KBM-7 (cell line): ENCODE results near the gene DUOXA2.
"Not testable (repeated sequence)": the region's sequence is repeated elsewhere in the genome, so short reads cannot be mapped to it uniquely, and the experiment has no call there.

ENCODE experiments used
- DNase-seq: peaks from one replicate; pipeline ENCODE4 v3.0.0-alpha.2; 2015
- in situ Hi-C: fragments of 300-500 bp; cut with MboI; formaldehyde crosslinking; loops from 2 replicates; pipeline ENCODE4 v1.14.3; 2020; ENCODE audit warnings: low sequenced_read_pairs, low pct_unique_long_range_greater_than_20kb, mixed read lengths

DUOXA2 gene

DNA sequence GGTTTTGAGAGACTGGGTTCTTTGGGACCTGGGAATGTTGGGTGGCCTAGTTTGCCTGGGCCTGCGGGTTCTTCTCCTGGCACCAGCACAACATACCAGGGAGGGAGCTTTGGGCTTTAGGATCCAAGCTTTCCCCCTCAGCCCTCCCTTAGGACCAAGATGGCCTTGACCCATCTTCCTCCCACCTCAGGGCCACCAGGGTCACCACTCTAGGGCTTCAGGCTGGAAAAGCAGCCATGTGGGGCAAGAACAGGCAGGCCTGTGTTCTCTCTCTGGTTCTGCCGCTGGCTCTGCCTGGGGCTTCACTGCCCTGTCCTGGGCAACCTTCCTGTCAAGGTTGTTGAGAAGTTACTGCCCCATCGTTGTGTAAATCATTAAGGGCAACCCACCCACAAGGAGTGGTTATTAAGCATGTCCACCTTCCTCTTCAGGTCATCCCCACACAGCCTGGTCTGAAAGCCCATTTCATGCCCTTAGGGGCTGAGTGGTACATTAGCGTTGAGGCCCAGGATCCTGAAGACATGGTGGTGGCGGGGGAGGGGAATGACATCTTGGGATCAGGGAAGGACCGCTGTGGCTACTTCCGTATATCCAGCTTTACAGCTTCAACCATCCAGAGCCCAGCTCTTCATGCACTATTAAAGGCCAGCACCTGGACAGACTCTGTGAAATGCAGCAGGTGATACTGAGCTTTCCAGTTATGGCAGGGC lies 16.3 kb downstream of the DUOXA2 start:
- in situ Hi-C loops, result no loop called here
- no peak for DNase-seq

DNA sequence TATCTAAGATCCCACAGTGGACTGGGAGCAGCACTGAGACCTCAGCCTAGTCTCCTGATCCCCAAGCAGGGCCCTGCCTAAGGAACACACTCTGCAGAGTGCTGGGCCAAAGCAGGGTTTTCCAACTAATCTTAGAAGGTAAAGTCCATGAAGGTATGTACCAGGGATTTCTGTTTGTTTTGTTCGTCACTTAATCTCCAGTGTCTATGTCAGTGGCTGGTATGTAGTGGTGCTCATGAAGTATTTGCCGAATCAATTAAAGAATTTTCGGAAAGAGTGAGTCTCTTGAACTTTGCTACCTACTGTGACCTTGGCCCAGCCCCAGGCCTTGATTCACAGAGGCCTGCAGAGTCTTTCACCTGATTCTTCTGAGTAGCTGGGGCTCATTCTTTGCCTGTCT lies 17.4 kb downstream of the DUOXA2 start:
- in situ Hi-C loops, result no loop called here
- DNase-seq, result no peak

DNA sequence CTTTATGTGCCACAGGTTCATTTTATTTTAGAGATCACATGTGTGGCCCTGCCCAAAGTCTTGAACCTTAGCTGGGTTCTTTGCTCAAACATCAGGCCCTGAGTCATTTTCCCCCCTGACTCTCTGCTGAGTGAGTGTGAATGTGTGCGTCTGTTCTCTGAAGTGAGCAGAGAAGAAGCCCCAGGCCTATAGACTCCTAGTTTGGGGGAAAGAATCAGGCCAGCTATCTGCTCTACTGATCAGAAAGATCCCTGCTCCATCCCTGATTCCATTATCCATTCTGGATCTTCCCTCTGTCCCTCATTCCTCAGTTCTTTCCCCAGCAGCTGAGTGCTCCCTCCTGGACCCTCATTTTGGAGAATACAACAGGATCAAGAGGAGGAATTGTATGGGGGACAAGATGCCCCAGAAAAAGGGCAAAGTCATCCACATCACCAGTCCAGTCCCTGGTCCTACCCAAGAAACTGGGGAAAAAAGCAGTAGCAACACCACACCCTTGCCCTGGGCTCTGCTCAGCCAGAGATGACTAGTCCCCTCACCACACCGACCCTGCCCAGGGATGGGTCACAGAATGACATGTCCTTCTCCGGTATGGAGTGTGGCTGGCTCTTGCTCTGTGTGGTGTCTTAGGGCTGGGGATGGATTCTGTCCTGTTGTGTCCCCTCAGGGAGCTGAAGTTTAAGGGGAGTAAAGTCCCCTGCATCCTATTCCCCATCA lies 18.9 kb downstream of the DUOXA2 start:
- in situ Hi-C loops, result no loop called here
- no peak for DNase-seq

DNA sequence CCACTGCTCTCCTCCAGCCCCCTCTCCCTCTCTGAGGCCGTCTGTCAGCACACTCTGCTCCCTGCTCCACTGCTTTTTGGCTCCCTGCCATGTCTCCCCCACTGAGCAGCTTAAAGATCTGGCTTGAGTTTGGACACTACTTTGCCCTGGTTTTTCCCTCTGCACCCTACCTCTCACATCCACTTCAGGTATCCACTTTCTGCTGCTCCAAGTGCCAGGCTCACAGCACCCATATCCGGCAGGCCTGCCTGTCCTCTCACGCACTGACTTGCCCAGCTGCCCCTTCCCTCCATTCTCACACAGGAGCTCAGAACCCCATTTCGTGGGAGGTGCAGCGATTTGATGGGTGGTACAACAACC lies 19.4 kb downstream of the DUOXA2 start:
- DNase-seq, result no peak
- in situ Hi-C loops, result no loop called here

DNA sequence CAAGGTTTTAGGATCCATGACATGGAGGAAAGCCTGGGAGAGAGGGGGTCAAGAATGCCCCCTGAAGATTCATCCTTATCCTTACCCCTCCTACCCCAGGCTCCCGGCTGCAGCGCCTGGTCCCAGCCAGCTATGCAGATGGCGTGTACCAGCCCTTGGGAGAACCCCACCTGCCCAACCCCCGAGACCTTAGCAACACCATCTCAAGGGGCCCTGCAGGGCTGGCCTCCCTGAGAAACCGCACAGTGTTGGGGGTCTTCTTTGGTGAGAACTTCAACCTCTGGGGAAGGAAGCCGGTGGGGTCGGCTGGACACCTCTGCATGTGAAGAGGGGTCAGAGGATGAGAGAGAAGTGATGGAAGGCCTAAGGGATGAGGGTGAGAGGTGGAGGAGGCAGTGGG lies 19.9 kb downstream of the DUOXA2 start:
- DNase-seq, result no peak
- in situ Hi-C loops, result no loop called here

DNA sequence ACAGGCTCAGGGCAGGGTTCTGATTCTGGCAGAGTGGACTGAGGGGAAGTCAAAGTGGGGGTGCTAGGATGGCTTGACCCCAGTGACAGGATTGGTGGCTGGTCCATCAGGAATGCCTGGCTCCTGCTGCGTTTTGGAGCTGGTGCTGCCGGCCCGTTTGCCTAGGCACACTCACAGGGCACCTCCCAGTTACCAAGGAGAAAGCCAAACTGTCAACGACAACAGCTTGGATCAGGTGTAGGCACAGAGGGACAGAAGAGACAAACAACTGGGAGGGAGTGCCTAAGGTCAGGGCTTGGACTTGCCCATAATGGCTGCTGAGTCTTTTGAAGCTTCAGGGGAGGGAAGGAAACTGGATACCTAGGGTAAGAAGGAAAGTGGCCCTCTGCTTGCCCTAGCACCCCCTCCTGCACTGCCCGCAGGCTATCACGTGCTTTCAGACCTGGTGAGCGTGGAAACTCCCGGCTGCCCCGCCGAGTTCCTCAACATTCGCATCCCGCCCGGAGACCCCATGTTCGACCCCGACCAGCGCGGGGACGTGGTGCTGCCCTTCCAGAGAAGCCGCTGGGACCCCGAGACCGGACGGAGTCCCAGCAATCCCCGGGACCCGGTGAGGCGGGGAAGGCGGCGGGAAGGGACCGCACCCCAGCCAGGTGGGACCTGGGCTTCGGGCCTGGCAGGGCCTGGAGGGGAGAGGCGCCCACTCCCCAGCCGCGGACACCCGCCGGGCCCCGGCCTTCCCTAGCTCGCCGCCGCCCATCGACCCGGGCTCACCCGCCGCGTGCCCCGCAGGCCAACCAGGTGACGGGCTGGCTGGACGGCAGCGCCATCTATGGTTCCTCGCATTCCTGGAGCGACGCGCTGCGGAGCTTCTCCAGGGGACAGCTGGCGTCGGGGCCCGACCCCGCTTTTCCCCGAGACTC lies 20.8 kb downstream of the DUOXA2 start:
- in situ Hi-C loops, result no loop called here
- no peak for DNase-seq

DNA sequence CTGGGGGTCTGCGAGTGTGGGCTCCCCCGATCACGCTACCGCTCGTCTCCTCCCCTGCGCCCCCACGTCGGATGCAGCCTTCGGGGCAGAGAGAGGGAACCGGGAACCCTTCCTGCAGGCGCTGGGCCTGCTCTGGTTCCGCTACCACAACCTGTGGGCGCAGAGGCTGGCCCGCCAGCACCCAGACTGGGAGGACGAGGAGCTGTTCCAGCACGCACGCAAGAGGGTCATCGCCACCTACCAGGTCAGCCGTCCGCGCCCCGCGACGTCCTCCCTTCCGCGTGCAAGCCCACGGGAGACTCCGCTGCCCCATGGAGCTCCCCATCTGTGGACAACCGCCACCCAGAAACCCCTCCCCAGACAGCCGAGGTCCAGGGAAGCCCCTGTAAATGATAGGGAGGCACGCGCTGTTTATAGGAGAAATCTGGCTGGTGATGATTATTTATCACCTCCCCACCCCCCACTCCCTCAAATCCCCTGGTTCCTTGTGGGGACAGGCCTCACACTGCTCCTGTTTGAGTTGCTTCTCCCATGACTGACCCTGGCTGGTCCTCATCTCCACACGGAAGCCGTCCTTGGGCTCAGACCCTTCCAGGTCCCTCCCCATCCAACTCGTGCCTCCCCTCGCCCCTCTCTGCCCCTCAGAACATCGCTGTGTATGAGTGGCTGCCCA lies 21.7 kb downstream of the DUOXA2 start:
- in situ Hi-C loops, DNase-seq: not testable (repeated sequence)

DNA sequence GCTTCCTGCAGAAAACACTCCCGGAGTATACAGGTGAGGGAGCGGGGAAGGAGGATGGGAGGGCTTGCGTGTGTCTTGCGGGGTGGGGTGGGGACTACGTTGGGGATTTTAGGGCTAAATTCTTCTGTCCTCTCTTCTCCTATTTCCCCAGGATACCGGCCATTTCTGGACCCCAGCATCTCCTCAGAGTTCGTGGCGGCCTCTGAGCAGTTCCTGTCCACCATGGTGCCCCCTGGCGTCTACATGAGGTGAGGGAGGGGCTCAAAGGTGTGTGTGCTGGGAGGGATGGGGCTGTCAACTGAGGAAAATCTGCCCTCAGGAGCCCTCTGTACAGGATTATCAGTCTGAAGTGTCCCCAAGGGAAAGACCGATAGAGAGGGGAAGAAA lies 22.2 kb downstream of the DUOXA2 start:
- in situ Hi-C loops, result no loop called here
- no peak for DNase-seq

DNA sequence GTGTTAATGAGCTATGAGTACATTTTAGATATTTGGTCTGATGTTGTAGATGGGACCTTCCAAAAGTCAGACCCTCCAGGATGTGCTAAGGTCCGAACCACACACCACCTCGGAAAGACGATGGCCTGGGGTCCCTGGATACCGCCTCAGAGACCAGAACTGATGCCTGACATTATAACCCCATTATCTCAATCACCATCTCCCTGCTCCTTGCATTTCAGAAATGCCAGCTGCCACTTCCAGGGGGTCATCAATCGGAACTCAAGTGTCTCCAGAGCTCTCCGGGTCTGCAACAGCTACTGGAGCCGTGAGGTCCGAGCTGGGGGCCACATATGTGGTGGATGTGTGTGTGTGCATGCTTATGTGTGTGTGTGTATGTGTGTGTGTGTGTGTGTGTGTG lies 23.6 kb downstream of the DUOXA2 start:
- no peak for DNase-seq
- in situ Hi-C loops, result no loop called here

DNA sequence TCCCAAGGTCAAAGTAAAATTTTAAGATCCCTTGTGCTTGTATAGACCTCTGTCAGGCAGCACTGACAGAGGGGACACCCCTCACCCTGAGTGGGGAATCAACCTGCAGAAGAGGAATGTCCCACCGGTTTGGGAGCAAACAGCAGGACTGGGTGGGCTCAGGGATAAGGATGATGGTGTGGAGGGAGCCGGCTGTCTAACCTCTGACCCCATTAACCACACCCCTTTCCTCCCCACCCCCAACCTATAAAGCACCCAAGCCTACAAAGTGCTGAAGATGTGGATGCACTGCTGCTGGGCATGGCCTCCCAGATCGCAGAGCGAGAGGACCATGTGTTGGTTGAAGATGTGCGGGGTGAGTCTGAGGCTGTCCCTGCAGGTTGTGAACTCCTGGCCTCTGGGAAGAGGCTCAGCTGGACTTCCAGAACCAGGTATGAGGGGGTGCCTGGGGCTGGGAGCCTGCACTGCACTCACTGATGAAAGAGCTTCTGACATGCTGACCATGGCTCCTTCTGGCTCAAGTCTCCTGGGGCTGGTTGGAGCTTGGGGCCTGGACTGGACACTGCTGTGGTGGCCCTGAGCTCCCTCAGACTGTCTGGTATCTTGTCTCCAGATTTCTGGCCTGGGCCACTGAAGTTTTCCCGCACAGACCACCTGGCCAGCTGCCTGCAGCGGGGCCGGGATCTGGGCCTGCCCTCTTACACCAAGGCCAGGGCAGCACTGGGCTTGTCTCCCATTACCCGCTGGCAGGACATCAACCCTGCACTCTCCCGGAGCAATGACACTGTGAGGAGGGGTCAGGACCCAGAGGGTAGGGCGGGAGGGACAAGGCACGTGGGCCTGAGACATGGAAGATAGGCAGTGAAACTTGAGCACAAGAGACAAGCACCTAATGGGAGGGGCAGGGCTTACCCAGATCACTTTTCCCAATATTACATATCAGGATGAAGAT lies 25.0 kb downstream of the DUOXA2 start:
- in situ Hi-C loops, result no loop called here
- DNase-seq, result no peak

DNA sequence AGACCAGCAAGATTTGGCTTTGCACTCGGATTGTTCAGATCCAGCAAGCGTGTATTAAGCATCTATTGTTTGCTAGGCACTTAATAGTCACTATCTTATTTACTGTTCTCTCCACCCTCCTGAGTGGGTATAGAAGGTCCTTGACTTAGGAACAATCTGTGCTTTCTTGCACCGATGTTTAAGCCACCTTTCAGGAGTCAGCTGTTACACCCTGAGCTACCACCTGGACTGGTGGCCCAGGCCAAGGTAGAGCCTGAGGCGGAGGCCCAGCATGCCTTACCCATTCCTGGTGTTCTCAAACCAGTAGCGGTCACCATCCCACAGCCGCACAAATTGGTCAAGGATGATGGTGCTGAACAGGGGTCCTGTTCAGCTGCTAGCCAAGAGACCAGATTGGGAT lies 25.6 kb downstream of the DUOXA2 start:
- in situ Hi-C loops, result no loop called here
- no peak for DNase-seq

DNA sequence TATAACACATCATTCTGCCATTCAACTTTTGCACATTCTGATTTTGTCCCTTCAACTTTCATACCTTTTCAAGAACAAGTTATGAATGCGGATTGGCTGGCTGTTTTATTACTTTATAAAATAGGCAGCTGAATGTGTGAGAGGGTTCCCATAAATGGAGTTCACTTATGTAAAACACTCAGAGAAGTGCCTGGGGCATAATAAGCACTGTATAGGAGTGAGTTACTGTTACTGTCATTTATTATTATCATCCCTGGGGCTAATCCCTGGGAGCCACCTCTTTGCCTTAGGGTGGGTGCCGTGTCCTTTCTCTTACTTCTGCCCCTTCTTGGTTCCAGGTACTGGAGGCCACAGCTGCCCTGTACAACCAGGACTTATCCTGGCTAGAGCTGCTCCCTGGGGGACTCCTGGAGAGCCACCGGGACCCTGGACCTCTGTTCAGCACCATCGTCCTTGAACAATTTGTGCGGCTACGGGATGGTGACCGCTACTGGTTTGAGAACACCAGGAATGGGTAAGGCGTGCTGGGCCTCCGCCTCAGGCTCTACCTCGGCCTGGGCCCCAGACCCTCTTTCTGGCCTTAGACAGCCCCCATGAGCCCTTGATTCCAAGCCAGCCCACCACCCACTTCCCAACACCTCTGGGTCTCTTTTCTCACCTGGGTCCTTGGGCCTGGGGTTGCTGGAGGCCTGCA lies 26.6 kb downstream of the DUOXA2 start:
- DNase-seq, result no peak
- in situ Hi-C loops, result no loop called here

DNA sequence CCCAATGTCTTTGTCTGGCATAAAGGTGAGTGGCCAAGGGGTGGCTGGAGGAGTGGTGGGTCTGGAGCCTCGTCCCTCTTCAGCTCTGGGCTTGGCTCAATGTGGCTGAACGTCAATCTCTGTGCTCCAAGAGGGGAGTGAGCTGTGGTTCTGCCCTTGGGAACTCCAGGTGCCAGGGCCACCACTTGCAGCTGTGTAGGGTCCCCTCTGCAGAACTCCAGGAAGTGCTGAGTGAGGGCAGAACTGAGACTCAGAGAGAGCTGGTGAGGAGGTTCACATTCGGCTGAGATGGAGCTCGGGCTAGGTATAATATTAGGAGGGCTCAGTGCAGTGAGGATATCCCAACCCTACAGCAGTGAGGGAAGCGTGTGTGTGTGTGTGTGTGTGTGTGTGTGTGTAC lies 27.3 kb downstream of the DUOXA2 start:
- in situ Hi-C loops, result no loop called here
- no peak for DNase-seq

DNA sequence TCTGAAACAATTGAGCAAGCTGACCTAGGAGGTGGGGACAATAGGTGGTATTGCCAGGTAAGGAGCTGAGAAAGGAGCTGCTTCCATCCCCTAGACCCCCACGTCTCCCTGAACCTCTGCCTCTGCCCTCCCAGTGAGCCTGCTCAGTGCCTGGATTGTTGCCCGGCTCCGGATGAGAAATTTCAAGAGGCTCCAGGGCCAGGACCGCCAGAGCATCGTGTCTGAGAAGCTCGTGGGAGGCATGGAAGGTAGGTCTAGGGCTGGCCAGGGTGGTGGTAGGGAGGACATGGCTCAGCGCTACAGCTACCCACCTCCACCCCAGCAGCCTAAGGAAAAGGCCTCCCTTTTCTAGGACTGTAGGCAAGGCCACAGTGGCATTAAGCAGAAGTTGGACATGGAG lies 28.9 kb downstream of the DUOXA2 start:
- DNase-seq, result no peak
- in situ Hi-C loops, result no loop called here

DNA sequence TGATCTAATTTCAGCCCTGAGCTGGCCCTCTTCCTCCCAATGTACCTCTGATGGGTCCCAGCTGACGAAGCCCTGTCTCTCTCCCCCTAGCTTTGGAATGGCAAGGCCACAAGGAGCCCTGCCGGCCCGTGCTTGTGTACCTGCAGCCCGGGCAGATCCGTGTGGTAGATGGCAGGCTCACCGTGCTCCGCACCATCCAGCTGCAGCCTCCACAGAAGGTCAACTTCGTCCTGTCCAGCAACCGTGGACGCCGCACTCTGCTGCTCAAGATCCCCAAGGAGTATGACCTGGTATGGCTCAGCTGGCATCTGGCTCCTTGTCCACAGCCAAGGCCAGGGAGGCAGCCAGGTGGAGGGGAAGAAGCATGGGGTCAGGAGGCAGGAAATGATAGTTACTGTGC lies 29.8 kb downstream of the DUOXA2 start:
- no peak for DNase-seq
- in situ Hi-C loops, result no loop called here

DNA sequence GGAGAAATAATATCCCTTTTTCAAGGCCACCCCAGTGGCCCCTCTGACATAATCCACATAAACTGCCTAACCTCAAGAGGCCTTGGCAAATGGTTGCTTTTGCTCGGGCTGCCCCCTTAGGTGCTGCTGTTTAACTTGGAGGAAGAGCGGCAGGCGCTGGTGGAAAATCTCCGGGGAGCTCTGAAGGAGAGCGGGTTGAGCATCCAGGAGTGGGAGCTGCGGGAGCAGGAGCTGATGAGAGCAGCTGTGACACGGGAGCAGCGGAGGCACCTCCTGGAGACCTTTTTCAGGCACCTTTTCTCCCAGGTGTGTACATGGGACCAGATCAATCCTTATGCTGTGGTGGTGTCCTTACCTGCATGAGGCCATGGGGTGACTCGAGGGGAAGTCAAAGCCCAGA lies 30.6 kb downstream of the DUOXA2 start:
- in situ Hi-C loops, result no loop called here
- no peak for DNase-seq

DNA sequence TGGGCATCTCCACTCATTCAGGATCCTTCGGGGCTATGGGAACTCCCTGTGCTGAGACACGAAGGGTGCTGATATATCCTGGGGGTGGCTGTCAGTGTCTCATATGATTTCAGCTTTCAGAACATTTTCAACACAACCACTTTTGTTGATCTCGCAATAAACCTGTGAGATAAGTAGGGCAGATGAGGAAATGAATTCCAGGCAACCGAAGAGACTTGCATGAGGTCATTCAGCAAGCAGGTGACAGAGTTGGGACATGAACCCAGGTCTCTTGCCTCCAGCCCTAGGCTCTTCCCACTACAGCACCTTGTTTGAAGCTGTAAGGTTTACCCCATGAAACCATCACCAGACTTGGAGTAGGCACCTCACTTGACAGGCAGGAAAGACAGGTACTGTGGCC lies 32.3 kb downstream of the DUOXA2 start:
- no peak for DNase-seq
- in situ Hi-C loops, result no loop called here

DNA sequence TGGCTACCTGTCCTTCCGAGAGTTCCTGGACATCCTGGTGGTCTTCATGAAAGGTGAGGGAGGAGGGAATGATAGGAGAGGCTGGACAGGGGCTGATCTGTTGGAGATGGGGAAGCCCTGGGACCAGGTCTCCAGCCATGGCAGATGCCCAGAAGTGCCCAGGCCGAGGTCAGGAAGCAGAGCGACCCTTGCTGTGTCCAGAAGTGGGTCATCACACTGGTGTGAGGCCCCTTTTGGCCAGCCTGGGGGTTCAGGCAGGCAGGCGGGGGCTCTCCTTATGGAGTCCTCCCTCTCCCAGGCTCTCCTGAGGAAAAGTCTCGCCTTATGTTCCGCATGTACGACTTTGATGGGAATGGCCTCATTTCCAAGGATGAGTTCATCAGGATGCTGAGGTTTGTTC lies 33.5 kb downstream of the DUOXA2 start:
- DNase-seq, result no peak
- in situ Hi-C loops, result no loop called here
